Activated gamma-delta T cell (primary cell): ENCODE results near the gene TMEM100.
"Not testable (repeated sequence)": the region's sequence is repeated elsewhere in the genome, so short reads cannot be mapped to it uniquely, and the experiment has no call there.

Source experiments
- DNase-seq: peaks from one replicate; lab custom pipeline; 2025; lab: John Stamatoyannopoulos, UW

TMEM100 gene

GRCh38 chr17:55687037-55687436, 35.6 kb downstream of the TMEM100 start:
- DNase-seq, result no peak

GRCh38 chr17:55683550-55684315, 38.9 kb downstream of the TMEM100 start:
- DNase-seq, result no peak

- DNase-seq, result no peak
These were observed 41.3 kb downstream of the TMEM100 start for GRCh38 chr17:55681342-55681700.

- DNase-seq, result no peak
These were observed 41.9 kb downstream of the TMEM100 start for GRCh38 chr17:55680686-55681341.

- no peak for DNase-seq
These were observed 45.2 kb downstream of the TMEM100 start for GRCh38 chr17:55677446-55677845.

- DNase-seq, result no peak
These were observed 46.4 kb downstream of the TMEM100 start for GRCh38 chr17:55676274-55676673.

GRCh38 chr17:55673743-55674506, 48.7 kb downstream of the TMEM100 start:
- no peak for DNase-seq

- no peak for DNase-seq
These were observed 49.8 kb downstream of the TMEM100 start for GRCh38 chr17:55672585-55673501.

- DNase-seq, result not testable (repeated sequence)
These were observed 50.7 kb downstream of the TMEM100 start for GRCh38 chr17:55672010-55672409.
